DOHH2 (cell line): ENCODE results near the gene PGBD2.
"Not testable (repeated sequence)": the region's sequence is repeated elsewhere in the genome, so short reads cannot be mapped to it uniquely, and the experiment has no call there.

ENCODE experiments used
- H3F3A ChIP-seq: fragments of 200-600 bp; sonication (generic), shearing (Covaris generic); 2 replicates; pipeline ENCODE4 v1.6.0; 2016; ENCODE audit warnings: antibody characterized with exemption, mild to moderate bottlenecking; ENCODE audit not compliant: control insufficient read depth, insufficient read depth
- H3K27ac ChIP-seq: fragments of 200-600 bp; sonication (generic); 2 replicates; pipeline ENCODE4 v1.5.1; 2014; ENCODE audit warnings: low read depth, mild to moderate bottlenecking, low read length, moderate library complexity
- H3K27me3 ChIP-seq: fragments of 200-600 bp; sonication (generic); 2 replicates; pipeline ENCODE4 v1.6.1; 2014; ENCODE audit warnings: mild to moderate bottlenecking, low read length, mixed read lengths; ENCODE audit not compliant: control insufficient read depth
- H3K36me3 ChIP-seq: fragments of 200-600 bp; sonication (generic); 2 replicates; pipeline ENCODE4 v1.6.1; 2014; ENCODE audit warnings: mild to moderate bottlenecking, low read length, moderate library complexity, mixed read lengths; ENCODE audit not compliant: control insufficient read depth
- H3K4me1 ChIP-seq: fragments of 200-600 bp; sonication (generic); 2 replicates; pipeline ENCODE4 v1.6.1; 2014; ENCODE audit warnings: mild to moderate bottlenecking, low read length, mixed read lengths; ENCODE audit not compliant: control insufficient read depth
- H3K4me2 ChIP-seq: fragments of 200-600 bp; sonication (generic); 2 replicates; pipeline ENCODE4 v1.6.0; 2014; ENCODE audit warnings: mild to moderate bottlenecking, low read length, moderate library complexity
- H3K4me3 ChIP-seq: fragments of 200-600 bp; sonication (generic); 2 replicates; pipeline ENCODE4 v1.5.1; 2014; ENCODE audit warnings: mild to moderate bottlenecking, low read length, mixed read lengths
- H3K79me2 ChIP-seq: fragments of 200-600 bp; sonication (generic); 2 replicates; pipeline ENCODE4 v1.6.1; 2014; ENCODE audit warnings: mild to moderate bottlenecking, low read length, mixed read lengths; ENCODE audit not compliant: control insufficient read depth
- H3K9me2 ChIP-seq: fragments of 200-600 bp; sonication (generic); replicated peaks from 2 replicates; pipeline ENCODE4 v1.6.1; 2014; ENCODE audit warnings: mild to moderate bottlenecking, low read length, mixed read lengths; ENCODE audit not compliant: control insufficient read depth
- H3K9me3 ChIP-seq: fragments of 200-600 bp; sonication (generic); 2 replicates; pipeline ENCODE4 v1.6.1; 2014; ENCODE audit warnings: antibody characterized with exemption, low read length, mixed read lengths; ENCODE audit not compliant: control insufficient read depth, insufficient read depth
- H4K20me1 ChIP-seq: fragments of 200-600 bp; sonication (generic); 2 replicates; pipeline ENCODE4 v1.6.0; 2014; ENCODE audit warnings: low read depth, mild to moderate bottlenecking, antibody characterized with exemption, low read length, moderate library complexity; ENCODE audit not compliant: control insufficient read depth, insufficient read depth

PGBD2 gene

DNA sequence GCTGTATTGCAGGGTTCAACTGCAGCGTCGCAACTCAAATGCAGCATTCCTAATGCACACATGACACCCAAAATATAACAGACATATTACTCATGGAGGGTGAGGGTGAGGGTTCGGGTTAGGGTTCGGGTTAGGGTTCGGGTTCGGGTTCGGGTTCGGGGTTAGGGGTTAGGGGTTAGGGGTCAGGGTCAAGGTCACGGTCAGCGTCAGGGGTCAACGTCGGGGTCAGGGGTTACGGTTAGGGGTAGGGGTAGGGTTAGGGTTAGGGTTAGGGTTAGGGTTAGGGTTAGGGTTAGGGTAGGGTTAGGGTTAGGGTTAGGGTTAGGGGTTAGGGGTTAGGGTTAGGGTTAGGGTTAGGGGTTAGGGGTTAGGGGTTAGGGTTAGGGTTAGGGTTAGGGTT is 39.4 kb downstream of the PGBD2 start:
- H3K4me3 ChIP-seq, H3K79me2 ChIP-seq, H3K4me2 ChIP-seq, H4K20me1 ChIP-seq, H3K9me2 ChIP-seq, H3K9me3 ChIP-seq, H3K4me1 ChIP-seq, H3F3A ChIP-seq, H3K36me3 ChIP-seq, H3K27ac ChIP-seq, H3K27me3 ChIP-seq: not testable (repeated sequence)

DNA sequence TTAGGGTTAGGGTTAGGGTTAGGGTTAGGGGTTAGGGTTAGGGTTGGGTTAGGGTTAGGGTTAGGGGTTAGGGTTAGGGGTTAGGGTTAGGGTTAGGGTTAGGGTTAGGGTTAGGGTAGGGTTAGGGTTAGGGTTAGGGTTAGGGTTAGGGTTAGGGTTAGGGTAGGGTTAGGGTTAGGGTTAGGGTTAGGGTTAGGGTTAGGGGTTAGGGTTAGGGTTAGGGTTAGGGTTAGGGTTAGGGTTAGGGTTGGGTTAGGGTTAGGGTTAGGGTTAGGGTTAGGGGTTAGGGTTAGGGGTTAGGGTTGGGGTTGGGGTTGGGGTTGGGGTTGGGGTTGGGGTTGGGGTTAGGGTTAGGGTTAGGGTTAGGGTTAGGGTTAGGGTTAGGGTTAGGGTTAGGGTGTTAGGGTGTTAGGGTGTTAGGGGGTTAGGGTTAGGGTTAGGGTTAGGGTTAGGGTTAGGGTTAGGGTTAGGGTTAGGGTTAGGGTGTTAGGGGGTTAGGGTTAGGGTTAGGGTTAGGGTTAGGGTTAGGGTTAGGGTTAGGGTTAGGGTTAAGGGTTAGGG is 39.9 kb downstream of the PGBD2 start:
- H3K4me2 ChIP-seq, H3K4me1 ChIP-seq, H3K27ac ChIP-seq, H3F3A ChIP-seq, H3K9me3 ChIP-seq, H3K4me3 ChIP-seq, H4K20me1 ChIP-seq, H3K36me3 ChIP-seq, H3K9me2 ChIP-seq, H3K79me2 ChIP-seq, H3K27me3 ChIP-seq: not testable (repeated sequence)
